Measurements from ENCODE around the gene DHX38.
A peak's percentile ranks its signal among the peaks of the same experiment; 100 is the strongest.
"Not testable (repeated sequence)": the region's sequence is repeated elsewhere in the genome, so short reads cannot be mapped to it uniquely, and the experiment has no call there.

DHX38 gene

DNA sequence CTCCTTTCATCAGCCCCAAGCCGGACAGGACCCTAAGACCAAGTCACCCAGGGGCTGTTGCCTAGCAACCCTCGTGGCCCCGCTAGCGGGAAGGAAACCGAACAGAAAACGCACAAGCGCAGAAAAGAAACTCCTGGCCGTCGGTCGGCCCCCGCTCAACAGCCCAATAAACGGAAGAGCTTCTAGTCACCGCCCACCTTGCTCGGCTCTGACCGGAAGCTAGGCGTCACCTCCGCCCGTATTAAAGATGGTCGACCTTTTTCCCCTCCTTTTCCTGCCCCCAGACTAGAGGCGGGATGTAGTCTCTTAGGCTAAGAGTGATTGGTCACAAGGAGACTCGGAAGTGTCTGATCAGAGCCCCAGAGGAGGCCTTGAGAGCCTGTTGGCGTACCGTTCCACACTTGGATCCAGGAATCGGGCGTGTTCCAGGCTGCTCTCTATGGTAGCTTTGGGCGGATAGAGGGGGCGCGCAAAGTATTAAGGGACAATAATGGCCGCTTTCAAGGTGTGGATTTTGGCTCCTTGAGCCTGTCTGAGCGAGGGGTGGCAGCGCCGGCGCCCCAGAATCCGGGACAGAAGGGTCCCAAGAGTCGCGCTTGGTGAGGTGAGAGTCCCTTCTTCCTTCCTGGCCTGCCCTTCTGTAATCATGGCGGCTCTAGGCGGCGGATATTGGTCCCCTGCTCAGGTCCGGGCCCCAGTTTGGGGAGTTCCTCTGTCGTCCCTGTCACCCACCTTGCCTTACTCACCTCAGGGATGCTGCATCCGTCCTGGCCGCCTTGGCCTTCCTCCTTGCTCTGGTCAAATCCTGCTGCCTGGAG, at the start of gene DHX38, which contains the start of gene TXNL4B:
TSS of gene DHX38 (plus strand) at position 400 of the 818 bp plus-strand sequence. CDS start 2,311 bp downstream, outside the sequence.
TSS of gene TXNL4B (minus strand) at position 173 of the 818 bp plus-strand sequence. CDS start 2,871 bp downstream, outside the sequence.
- DNase-seq (ENCODE audit: low spot score) = peak; percentile 96

- DNase-seq (ENCODE audit: low spot score) = no peak
These were observed 49.4 kb upstream of the DHX38 start for GRCh38 chr16:72044296-72044695.

DNA sequence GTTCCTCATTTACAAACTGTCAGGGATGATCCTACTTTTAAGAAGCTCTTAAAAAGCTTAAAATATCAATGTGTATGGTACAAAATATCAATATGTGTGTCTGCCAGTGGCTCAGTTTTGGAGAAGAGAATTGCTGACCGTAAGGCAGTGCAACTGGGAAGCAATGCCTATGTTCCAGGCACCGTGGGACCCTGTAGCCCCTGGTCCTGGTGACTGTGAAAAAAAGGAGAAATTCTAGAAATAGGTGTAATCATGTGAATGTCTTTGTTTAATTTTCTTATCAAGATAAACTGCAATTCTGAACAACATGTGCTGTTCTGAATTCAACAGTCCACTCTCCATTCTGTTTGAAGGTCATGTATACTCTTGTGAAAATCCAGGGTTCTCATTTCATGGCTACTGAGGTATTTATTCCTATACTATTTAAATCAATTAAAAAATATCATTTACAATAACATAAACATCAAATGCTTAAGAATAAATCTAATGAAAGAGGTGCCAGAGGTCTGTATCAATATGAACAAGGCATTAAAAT, 48.8 kb upstream of the DHX38 start:
- DNase-seq (ENCODE audit: low spot score) = no peak

DNA sequence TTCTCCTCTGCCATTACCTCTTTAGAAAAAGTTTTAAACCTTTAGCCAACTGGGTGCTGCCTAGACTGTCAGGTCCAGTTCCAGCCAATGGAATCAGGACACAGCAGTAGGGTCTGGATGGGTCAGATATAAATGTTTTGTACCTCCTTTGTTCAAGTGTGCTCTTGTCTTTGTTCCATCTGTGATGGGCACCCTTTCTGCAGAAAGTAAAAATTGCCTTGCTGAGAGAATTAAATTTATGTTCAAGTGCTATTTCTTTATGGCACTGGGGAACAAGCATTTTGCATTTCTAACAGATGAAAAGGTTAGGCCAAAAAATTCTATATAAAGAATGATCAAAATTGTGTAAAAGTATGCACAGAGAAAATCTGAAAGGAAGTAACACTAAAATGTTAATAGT, 44.5 kb upstream of the DHX38 start:
- DNase-seq (ENCODE audit: low spot score) = no peak

DNA sequence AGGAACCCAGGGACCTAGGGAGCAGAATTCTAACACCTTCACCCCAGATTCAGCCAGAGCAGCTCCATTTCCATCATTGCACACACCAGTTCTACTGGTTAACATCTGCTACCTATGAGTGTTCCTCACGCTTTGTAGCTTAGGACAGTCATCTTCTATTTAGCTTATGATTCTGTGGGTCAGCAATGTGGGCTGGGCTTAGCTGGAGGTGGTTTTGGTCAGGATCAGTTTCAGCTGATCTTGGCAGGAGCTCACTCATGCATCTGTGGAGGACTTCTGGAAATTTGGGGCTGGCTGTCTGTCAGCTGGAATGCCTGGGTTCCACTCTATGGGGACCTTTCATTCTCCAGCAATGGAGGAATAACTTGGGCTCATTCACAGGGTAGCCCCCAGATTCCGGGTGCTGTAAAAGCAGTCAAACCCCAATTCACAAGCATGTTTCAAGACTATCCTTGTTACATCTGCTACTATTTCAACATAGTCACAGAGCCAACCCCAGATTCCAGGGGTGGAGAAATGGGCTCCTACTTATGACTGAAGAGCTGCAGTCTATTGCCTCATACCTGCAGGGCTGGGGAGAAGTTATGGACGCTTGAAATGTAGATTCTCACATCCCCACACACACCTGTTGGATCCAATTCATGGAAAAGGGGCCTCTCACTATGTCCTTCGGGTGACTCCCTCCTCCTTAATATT, 42.7 kb upstream of the DHX38 start:
- no peak for DNase-seq (ENCODE audit: low spot score)

- DNase-seq (ENCODE audit: low spot score) = no peak
These were observed 41.8 kb upstream of the DHX38 start for GRCh38 chr16:72051818-72052217.

DNA sequence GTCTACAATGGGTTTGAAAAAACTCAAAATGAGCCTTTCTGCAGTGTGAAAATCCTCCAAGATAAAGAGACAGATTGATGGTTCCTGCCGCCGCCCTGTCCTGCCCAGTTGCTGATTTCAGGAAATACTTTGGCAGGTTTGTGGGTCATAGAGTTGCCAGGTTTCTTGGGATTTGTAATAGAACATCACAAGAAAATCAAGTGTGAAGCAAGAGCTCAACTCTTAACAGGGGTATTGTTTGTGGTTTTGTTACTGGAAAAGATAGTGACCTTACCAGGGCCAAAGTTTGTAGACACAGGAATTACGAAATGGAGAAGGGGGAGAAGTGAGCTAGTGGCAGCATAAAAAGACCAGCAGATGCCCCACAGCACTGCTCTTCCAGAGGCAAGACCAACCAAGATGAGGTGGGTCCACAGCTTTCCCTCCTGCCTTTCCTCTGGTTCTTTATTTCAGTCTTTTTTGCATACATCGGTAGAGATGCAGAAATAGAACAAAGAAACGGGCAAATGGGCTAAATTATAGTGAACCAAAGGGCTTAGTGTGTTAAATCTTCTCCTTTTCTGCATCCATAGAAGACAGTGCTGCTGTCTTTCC, 39.3 kb upstream of the DHX38 start, which contains the start of gene HP:
TSS of gene HP (plus strand) at position 252 of the 594 bp plus-strand sequence. CDS start at position 400, 148 bp downstream.
- DNase-seq (ENCODE audit: low spot score) = not testable (repeated sequence)

DNA sequence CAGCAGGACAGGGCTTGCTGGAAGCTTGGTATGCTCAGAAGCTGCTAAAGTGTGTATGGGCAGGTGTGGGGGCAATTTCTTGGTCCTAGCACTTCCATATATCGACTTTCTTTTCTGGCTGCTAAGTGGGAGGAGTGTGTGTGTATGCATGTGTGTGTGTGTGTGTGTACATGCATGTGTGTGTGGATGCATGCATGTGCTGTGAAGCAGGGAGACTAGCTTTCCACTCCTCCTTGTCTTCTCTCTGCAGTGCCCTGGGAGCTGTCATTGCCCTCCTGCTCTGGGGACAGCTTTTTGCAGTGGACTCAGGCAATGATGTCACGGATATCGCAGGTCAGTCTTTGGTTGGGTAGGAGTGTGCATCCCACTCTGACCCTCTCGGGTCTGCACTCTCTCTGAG, 37.7 kb upstream of the DHX38 start:
- DNase-seq (ENCODE audit: low spot score) = no peak

DNA sequence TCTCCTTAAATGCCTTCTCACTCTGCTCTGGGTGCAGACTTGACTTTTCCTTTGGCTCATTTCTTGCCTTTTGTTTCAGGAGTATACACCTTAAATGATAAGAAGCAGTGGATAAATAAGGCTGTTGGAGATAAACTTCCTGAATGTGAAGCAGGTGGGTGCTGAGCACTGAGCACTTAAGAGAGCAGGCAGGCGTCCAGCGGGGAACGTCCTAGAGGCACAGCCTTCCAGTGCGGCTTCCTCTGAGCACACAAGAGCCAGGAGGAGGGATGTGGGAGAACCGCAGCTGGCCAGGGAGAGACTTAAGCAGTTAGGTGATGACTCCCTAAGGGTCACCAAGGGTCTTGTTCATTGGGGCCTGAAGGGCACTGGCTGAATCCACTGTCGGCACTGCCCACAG, 36.3 kb upstream of the DHX38 start:
- not testable (repeated sequence) for DNase-seq (ENCODE audit: low spot score)

- not testable (repeated sequence) for DNase-seq (ENCODE audit: low spot score)
These were observed 34.6 kb upstream of the DHX38 start for GRCh38 chr16:72059060-72059459.

DNA sequence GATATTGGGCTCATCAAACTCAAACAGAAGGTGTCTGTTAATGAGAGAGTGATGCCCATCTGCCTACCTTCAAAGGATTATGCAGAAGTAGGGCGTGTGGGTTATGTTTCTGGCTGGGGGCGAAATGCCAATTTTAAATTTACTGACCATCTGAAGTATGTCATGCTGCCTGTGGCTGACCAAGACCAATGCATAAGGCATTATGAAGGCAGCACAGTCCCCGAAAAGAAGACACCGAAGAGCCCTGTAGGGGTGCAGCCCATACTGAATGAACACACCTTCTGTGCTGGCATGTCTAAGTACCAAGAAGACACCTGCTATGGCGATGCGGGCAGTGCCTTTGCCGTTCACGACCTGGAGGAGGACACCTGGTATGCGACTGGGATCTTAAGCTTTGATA, 33.2 kb upstream of the DHX38 start:
- no peak for DNase-seq (ENCODE audit: low spot score)

DNA sequence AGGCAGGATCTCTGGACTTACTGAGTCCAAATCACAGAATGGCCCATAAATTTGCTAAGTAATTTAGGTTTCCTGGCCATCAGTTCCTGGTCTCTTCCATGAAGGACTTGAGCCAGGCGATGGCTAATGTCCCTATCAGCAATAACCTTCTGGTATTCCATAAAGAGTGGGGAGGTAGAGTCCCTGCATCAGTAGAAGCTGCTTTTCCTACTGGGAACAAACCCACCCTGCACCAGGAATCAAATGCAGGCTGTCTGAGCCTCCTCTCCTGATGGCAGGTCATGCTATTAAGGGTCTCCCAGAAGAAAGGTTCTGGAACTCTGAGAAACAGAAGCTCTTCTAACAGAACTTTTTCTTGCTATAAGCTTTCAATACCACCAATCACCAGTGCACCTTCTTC, 32.1 kb upstream of the DHX38 start:
- DNase-seq (ENCODE audit: low spot score) = no peak

DNA sequence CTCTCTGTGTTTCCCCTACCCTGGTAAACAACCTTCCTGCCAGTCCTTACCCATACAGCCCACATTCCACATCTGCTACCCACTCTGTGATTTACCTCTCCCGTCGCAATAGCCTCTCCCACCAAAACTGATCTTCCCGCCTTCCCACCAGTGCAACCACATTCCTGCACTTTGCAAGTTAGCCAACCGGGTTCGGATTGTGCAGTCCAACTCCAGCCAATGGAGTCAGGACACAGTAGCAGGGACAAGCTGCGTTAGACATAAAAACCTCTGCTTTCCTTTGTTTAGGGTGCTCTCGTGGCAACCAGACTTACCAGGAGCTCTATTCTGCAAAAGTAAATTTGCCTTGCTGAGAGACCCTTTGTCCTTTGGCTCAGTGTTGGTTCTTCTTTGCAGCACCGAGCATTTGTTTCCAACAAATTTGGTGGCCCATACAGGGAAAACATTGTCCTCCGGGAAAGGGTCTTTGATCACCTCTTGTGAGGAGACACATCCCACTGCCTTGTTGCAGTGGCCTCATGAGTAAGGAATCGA, 29.2 kb upstream of the DHX38 start:
- DNase-seq (ENCODE audit: low spot score) = no peak

GRCh38 chr16:72066747-72067146, 26.9 kb upstream of the DHX38 start:
- no peak for DNase-seq (ENCODE audit: low spot score)

DNA sequence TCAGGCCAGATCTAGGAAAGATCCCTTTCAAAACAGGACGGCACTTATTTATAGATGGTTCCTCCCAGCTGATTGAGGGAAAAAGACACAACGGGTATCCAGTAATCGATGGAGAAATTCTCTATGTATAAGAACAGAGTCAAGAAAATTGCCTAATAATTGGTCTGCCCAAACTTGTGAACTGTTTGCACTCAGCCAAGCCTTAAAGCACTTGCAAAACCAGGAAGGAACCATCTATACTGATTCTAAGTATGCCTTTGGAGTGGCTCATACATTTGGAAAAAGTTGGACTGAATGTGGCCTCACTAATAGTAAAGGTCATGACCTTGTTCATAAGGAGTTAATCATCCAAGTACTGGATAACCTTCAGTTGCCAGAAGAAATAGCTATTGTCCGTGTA, 24.7 kb upstream of the DHX38 start:
- DNase-seq (ENCODE audit: low spot score) = no peak

DNA sequence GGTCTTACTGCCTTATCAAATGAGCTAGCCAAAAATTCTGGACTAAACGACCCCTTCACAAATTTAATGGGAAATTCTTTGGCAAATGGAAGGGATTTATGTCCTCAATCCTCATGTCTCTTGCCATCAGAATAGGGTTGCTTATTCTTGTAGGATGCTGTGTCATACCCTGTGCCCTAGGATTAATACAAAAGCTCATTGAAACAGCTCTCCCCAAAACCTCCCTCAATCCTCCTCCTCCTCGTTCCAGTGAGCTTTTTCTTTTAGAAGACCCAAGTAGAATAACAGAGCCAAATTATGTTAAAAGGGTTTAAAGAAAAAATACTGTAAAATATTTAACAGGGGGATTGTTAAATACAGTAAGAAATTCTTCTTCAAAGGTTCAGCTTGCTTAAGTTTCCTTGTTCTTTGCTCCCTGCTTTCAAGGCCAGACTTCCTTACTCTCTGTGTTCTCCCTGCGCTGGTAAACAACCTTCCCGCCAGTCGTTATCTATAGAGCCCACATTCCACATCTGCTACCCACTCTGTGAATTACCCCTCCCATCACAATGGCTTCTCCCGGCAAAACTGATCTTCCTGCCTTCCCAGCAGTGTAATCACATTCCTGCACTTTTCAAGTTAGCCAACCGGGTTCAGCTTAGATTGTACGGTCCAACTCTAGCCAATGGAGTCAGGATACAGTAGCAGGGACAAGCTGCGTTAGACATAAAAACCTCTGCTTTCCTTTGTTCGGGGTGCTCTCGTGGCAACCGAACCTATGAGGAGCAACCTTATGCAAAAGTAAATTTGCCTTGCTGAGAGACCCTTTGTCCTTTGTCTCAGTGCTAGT, 20.9 kb upstream of the DHX38 start:
- no peak for DNase-seq (ENCODE audit: low spot score)

DNA sequence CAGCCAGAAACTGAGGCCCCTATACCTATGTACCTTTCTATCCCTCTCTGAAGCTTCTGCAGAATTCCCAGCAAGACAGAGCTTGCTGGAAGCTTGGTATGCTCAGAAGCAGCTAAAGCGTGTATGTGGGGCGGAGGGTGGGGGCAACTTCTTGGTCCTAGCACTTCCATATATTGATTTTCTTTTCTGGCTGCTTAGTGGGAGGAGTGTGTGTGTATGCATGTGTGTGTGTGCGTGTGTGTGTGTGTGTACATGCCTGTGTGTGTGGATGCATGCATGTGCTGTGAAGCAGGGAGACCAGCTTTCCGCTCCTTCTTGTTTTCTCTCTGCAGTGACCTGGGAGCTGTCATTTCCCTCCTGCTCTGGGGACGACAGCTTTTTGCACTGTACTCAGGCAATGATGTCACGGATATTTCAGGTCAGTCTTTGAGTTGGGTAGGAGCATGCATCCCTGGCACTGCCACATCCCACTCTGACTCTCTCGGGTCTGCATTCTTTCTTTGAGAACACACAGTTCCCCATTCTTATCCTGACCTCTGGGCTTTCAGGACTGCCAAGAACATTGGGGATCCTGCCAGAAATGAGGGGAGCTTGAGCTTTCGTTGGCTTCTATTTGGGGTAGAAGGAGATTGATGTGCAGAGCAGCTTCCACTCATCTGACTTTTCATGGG, 20.0 kb upstream of the DHX38 start:
- no peak for DNase-seq (ENCODE audit: low spot score)

DNA sequence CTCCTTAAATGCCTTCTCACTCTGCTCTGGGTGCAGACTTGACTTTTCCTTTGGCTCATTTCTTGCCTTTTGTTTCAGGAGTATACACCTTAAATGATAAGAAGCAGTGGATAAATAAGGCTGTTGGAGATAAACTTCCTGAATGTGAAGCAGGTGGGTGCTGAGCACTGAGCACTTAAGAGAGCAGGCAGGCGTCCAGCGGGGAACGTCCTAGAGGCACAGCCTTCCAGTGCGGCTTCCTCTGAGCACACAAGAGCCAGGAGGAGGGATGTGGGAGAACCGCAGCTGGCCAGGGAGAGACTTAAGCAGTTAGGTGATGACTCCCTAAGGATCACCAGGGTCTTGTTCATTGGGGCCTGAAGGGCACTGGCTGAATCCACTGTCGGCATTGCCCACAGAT, 18.6 kb upstream of the DHX38 start:
- not testable (repeated sequence) for DNase-seq (ENCODE audit: low spot score)

DNA sequence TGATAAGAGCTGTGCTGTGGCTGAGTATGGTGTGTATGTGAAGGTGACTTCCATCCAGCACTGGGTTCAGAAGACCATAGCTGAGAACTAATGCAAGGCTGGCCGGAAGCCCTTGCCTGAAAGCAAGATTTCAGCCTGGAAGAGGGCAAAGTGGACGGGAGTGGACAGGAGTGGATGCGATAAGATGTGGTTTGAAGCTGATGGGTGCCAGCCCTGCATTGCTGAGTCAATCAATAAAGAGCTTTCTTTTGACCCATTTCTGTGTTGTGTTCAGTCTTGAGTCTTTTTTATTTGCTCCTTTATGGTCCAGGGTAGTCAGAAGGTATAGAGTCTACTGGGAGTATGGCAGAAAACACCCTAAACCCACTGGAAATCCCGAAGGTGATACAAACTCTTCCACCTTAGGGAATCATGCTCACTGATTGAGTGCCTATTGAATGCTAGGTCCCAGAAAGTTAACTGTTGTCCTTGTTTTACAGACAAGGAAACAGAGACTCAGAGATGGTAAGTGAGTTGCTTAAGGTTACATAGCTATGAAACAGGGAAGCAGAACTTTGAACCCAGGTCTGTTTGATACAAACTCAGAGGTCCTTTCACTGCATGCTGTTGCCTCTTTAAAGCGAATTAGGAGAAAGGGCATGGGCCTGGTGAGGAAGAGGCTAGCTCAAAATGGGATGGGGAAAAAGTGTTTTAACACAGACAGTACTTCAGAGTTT, 16.5 kb upstream of the DHX38 start:
- not testable (repeated sequence) for DNase-seq (ENCODE audit: low spot score)

DNA sequence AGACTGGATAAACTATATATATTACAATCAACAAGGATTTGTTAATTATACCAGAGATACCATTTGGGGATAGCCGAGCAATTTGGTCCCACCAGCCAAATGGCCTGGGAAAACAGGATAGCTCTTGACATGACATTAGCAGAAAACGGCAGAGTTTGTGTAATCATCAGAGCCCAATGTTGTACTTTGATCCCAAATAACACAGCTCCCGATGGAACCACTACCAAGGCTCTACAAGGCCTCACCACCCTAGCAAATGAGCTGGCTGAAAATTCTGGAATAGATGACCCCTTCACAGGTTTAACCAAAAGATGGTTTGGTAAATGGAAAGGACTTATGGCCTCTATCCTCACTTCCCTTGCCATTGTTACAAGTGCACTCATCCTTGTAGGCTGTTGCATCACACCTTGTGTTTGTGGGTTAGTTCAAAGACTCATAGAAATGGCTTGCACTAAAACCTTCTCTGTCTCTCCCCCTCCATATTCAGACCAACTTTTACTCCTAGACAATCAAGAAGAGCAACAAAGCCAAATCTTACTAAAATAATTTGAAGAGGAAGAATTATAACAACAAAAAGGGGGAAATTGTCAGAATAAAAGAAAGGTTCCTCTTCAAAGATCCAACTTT, 9.8 kb upstream of the DHX38 start:
- no peak for DNase-seq (ENCODE audit: low spot score)
